Neutrophil (primary cell): ENCODE results near the gene RASSF5.

Experiments used
- H3K27ac ChIP-seq: fragments of 200-600 bp; sonication (generic); 2 replicates; pipeline ENCODE4 v1.5.1; 2016; ENCODE audit warnings: mild to moderate bottlenecking, moderate library complexity
- H3K27me3 ChIP-seq: fragments of 200-600 bp; sonication (generic); 2 replicates; pipeline ENCODE4 v1.6.0; 2016; ENCODE audit warnings: mild to moderate bottlenecking
- H3K36me3 ChIP-seq: fragments of 200-600 bp; sonication (generic); 2 replicates; pipeline ENCODE4 v1.5.1; 2017
- H3K4me1 ChIP-seq, 2 experiments: fragments of 200-600 bp in 1 of 2; sonication (generic) in 1 of 2; 1 replicate in 1 of 2; 2 replicates in 1 of 2; pipeline versions ENCODE4 v1.5.1 to v1.6.1; 2013 to 2016; ENCODE audit warnings: low read depth in 1 of 2, low read length in 1 of 2, mild to moderate bottlenecking in 1 of 2, moderate library complexity in 1 of 2; ENCODE audit not compliant: control insufficient read depth in 1 of 2, insufficient read depth in 1 of 2
- H3K4me3 ChIP-seq, 2 experiments: fragments of 200-600 bp in 1 of 2; sonication (generic) in 1 of 2; 1 replicate in 1 of 2; 2 replicates in 1 of 2; pipeline ENCODE4 v1.5.1; 2013 to 2016; ENCODE audit warnings: low read depth in 1 of 2, low read length in 1 of 2, mild to moderate bottlenecking in 1 of 2, moderate library complexity in 1 of 2
- H3K9me3 ChIP-seq: fragments of 200-600 bp; sonication (generic); 2 replicates; pipeline ENCODE4 v1.5.1; 2016
- CTCF ChIP-seq: fragments of 200-600 bp; sonication (generic); IDR thresholded peaks from 2 replicates; pipeline ENCODE4 v1.5.1; 2016; ENCODE audit warnings: antibody characterized with exemption

RASSF5 gene

GRCh38 chr1:206582971-206583706 lies 75.8 kb downstream of the RASSF5 start:
- Histone ChIP-seq H3K27ac (peak overlapping the region; percentile 100), H3K4me1 (peaks cover 55 to 60% of the 10 kb centered on the region in 2 experiments), H3K27me3 (no peaks in the 10 kb centered on the region), H3K9me3 (no peaks in the 10 kb centered on the region), H3K36me3 (peaks cover 82% of the 10 kb centered on the region), H3K4me3 (peak overlapping the region in 1 of 2 experiments; percentile 66)
- no peak for TF ChIP-seq CTCF

GRCh38 chr1:206583707-206584648 lies 76.6 kb downstream of the RASSF5 start:
- Histone ChIP-seq H3K27me3 (no peaks in the 10 kb centered on the region), H3K4me3 (peak overlapping the region in 1 of 2 experiments; percentile 66)
- TF ChIP-seq CTCF, result peak; percentile 86

GRCh38 chr1:206584683-206585082 lies 77.4 kb downstream of the RASSF5 start:
- Histone ChIP-seq H3K4me1 (peaks cover 40 to 45% of the 10 kb centered on the region in 2 experiments), H3K9me3 (no peaks in the 10 kb centered on the region), H3K36me3 (peaks cover 88% of the 10 kb centered on the region), H3K27ac (peak overlapping the region; percentile 6), H3K27me3 (no peaks in the 10 kb centered on the region), H3K4me3 (no peak overlapping the region)
- TF ChIP-seq CTCF, result no peak

More at GRCh38 chr1:206583707-206584648, 76.6 kb downstream of the RASSF5 start:
- H3K36me3 ChIP-seq, result peaks cover 83% of the 10 kb centered on the region
- peak overlapping the region; percentile 100 for H3K27ac ChIP-seq
- peaks cover 47 to 52% of the 10 kb centered on the region in 2 experiments for H3K4me1 ChIP-seq
- H3K9me3 ChIP-seq, result no peaks in the 10 kb centered on the region

GRCh38 chr1:206586501-206587445 lies 79.4 kb downstream of the RASSF5 start:
- peaks cover 96% of the 10 kb centered on the region for H3K36me3 ChIP-seq
- H3K9me3 ChIP-seq, result no peaks in the 10 kb centered on the region
- H3K27ac ChIP-seq, result peak overlapping the region; percentile 24
- H3K4me1 ChIP-seq, result peaks cover 19 to 24% of the 10 kb centered on the region in 2 experiments
- H3K27me3 ChIP-seq, result no peaks in the 10 kb centered on the region
- no peak for TF ChIP-seq CTCF
- H3K4me3 ChIP-seq, result no peak overlapping the region

- peaks cover 87% of the 10 kb centered on the region for H3K36me3 ChIP-seq
- H3K9me3 ChIP-seq, result no peaks in the 10 kb centered on the region
- no peaks in the 10 kb centered on the region for H3K27me3 ChIP-seq
- H3K4me1 ChIP-seq, result peaks cover 8 to 13% of the 10 kb centered on the region in 2 experiments
- peak overlapping the region; percentile 24 for H3K27ac ChIP-seq
- no peak for TF ChIP-seq CTCF
- H3K4me3 ChIP-seq, result no peak overlapping the region
Observed at GRCh38 chr1:206587904-206588303, 80.6 kb downstream of the RASSF5 start.
